ENCODE data around the gene ING2. TPM values are rescaled to one million over a fixed set of nuclear protein-coding genes. Genes with fewer than 3 reads are reported as not detected.

The ING2 gene
- total and polyA plus RNA-seq, 2 of the 8 experiments (the other 6 are each of a cell fraction or from before 2014, with no cell fraction given): 5.1 to 16.1 TPM

GRCh38 chr4:183504064-183504929 is 561 bp upstream of the ING2 start (continued):
- TF ChIP-seq CHD7 (IDR thresholded peaks at IDR 0.05; ENCODE audit: insufficient replicate concordance, low read length): no peak
- 0 out of 2 replicates have a peak, but pooled peaks have one; percentile 27 for TF ChIP-seq SP4 (IDR thresholded peaks at IDR 0.05; ENCODE audit: low read length)
- no peak for TF ChIP-seq KDM4A (IDR thresholded peaks at IDR 0.05; ENCODE audit: low read depth, low read length, severe bottlenecking)
- peak; percentile 72 for TF ChIP-seq MAX (IDR thresholded peaks at IDR 0.05)
- peak; percentile 72 for TF ChIP-seq SP1 (IDR thresholded peaks at IDR 0.05; ENCODE audit: low read depth, low read length)
- TF ChIP-seq E2F6 (IDR thresholded peaks at IDR 0.05): peak; percentile 73; the same call in 1 of the 2 replicates
- no peak for TF ChIP-seq BCL11A (IDR thresholded peaks at IDR 0.05; ENCODE audit: low read depth in 2 of 2, low read length in 2 of 2)
- TF ChIP-seq PHF8 (conservative IDR thresholded peaks at IDR 0.05; ENCODE audit: low read depth, low read length): peak; percentile 88

Data from H1 (cell line).